Parathyroid adenoma (tissue), 2 donors: Measurements from ENCODE around the gene HSPBP1.

Experiments
- H2AFZ ChIP-seq: fragments of 300-600 bp; sonication (generic); one replicate; pipeline ENCODE4 v1.7.0; 2017; ENCODE audit warnings: antibody characterized with exemption, mild to moderate bottlenecking
- H3K27ac ChIP-seq: fragments of 300-600 bp; sonication (generic); one replicate; pipeline ENCODE4 v1.7.0; 2017
- H3K27me3 ChIP-seq: fragments of 300-600 bp; sonication (generic); one replicate; pipeline ENCODE4 v1.7.0; 2017; ENCODE audit warnings: low read length; ENCODE audit not compliant: control insufficient read depth, insufficient read depth
- H3K36me3 ChIP-seq: fragments of 300-600 bp; sonication (generic); one replicate; pipeline ENCODE4 v1.7.0; 2017; ENCODE audit warnings: low read length; ENCODE audit not compliant: control insufficient read depth, insufficient read depth
- H3K4me1 ChIP-seq: fragments of 300-600 bp; sonication (generic); one replicate; pipeline ENCODE4 v1.7.0; 2017; ENCODE audit warnings: control low read depth
- H3K4me2 ChIP-seq: fragments of 300-600 bp; sonication (generic); one replicate; pipeline ENCODE4 v1.7.0; 2017; ENCODE audit warnings: low read length
- H3K4me3 ChIP-seq: fragments of 300-600 bp; sonication (generic); one replicate; pipeline ENCODE4 v1.7.0; 2017; ENCODE audit warnings: low read depth, low read length
- H3K79me2 ChIP-seq: fragments of 300-600 bp; sonication (generic); one replicate; pipeline ENCODE4 v1.7.0; 2017; ENCODE audit warnings: control low read depth
- H3K9ac ChIP-seq: fragments of 300-600 bp; sonication (generic); one replicate; pipeline ENCODE4 v1.7.0; 2017; ENCODE audit warnings: mild to moderate bottlenecking
- H3K9me3 ChIP-seq: fragments of 300-600 bp; sonication (generic); one replicate; pipeline ENCODE4 v1.7.0; 2017; ENCODE audit warnings: low read length; ENCODE audit not compliant: control insufficient read depth
- TF ChIP-seq, protein P1 (sequence below): fragments of 300-600 bp; sonication (generic); IDR thresholded peaks from one replicate; pipeline ENCODE4 v1.7.0; 2017; ENCODE audit warnings: antibody characterized with exemption, mild to moderate bottlenecking
- donor health status: primary hyperparathyroidism.

The HSPBP1 gene

DNA sequence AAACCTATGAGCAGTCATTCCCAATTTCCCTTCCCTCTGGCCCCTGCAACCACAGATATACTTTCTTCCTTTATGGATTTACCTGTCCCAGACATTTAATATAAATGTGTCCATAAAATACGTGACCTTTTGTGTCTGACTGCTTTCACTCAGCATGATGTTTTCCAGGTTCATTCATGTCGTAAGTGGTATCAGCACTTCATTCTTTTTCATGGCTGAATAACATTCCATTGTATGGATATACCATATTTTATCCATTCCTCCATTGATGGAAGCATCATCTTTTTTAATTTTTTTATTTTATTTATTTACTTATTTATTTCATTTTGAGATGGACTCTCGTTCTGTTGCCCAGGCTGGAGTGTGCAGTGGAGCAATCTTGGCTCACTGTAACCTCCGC is 13.1 kb downstream of the HSPBP1 start:
- Histone ChIP-seq H3K9me3 (no peaks in the 10 kb centered on the region), H3K4me2 (no peak overlapping the region), H3K79me2 (peaks cover 14% of the 10 kb centered on the region), H3K4me3 (no peak overlapping the region), H3K36me3 (no peaks in the 10 kb centered on the region), H3K9ac (no peak overlapping the region), H3K27ac (no peak overlapping the region), H2AFZ (no peak overlapping the region), H3K4me1 (no peaks in the 10 kb centered on the region), H3K27me3 (no peaks in the 10 kb centered on the region)
- TF ChIP-seq, protein P1, sequence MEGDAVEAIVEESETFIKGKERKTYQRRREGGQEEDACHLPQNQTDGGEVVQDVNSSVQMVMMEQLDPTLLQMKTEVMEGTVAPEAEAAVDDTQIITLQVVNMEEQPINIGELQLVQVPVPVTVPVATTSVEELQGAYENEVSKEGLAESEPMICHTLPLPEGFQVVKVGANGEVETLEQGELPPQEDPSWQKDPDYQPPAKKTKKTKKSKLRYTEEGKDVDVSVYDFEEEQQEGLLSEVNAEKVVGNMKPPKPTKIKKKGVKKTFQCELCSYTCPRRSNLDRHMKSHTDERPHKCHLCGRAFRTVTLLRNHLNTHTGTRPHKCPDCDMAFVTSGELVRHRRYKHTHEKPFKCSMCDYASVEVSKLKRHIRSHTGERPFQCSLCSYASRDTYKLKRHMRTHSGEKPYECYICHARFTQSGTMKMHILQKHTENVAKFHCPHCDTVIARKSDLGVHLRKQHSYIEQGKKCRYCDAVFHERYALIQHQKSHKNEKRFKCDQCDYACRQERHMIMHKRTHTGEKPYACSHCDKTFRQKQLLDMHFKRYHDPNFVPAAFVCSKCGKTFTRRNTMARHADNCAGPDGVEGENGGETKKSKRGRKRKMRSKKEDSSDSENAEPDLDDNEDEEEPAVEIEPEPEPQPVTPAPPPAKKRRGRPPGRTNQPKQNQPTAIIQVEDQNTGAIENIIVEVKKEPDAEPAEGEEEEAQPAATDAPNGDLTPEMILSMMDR, result no peak

DNA sequence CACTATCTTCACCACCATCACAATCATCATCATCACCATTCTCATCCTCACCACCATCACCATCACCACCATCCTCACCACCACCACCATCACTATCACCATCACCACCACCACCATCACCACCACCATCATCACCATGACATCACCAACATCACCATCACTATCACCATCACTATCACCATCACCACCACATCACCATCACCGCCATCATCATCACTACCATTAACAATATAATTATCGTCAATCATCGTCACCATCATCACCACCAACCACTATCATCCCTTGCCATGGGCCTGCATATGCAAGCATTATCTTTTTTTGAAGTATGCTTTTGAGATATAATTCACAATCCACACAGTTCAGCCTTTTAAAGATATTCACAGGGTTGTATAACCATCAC is 13.5 kb downstream of the HSPBP1 start:
- Histone ChIP-seq H3K9ac (no peak overlapping the region), H2AFZ (no peak overlapping the region), H3K27ac (no peak overlapping the region), H3K36me3 (no peaks in the 10 kb centered on the region), H3K4me3 (no peak overlapping the region), H3K4me2 (no peak overlapping the region), H3K27me3 (no peaks in the 10 kb centered on the region), H3K79me2 (peaks cover 10% of the 10 kb centered on the region), H3K4me1 (no peaks in the 10 kb centered on the region), H3K9me3 (no peaks in the 10 kb centered on the region)
- TF ChIP-seq, protein P1, result no peak

DNA sequence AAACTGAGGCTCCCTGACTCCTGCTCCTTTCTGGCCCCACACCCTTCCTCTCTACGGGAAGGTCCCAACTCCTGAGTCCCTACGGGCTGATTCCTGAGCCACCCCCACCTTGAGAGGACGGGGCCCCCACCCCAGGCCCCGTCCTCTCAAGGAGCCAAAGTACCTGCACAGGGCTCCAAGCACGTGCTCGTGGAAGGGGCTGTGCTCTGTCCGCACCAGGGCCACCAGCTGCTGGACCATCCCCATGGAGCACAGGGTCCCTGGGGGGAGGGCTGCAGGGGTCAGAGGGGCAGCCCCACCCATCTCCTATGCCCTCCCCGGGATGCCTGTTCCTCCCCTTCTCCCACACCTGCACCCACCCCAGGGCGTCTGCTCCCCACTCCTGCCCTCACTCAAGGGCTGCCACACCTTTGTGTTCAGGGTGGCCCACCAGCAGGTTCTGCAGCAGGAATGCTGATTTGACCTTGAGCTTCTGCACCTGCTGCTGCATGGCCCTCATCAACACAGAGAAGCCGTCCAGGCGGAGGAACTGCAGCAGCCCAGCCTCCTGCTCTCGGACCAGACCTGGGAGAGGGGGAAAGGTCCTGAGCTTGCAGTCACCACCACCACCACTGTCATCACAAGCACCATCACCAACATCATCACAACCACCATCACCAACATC is 14.1 kb downstream of the HSPBP1 start:
- Histone ChIP-seq H3K4me3 (no peak overlapping the region), H3K4me2 (no peak overlapping the region), H3K9me3 (no peaks in the 10 kb centered on the region), H3K27ac (no peak overlapping the region), H2AFZ (no peak overlapping the region), H3K27me3 (no peaks in the 10 kb centered on the region), H3K36me3 (no peaks in the 10 kb centered on the region), H3K4me1 (no peaks in the 10 kb centered on the region), H3K9ac (no peak overlapping the region), H3K79me2 (peaks cover 8% of the 10 kb centered on the region)
- TF ChIP-seq, protein P1, result no peak

DNA sequence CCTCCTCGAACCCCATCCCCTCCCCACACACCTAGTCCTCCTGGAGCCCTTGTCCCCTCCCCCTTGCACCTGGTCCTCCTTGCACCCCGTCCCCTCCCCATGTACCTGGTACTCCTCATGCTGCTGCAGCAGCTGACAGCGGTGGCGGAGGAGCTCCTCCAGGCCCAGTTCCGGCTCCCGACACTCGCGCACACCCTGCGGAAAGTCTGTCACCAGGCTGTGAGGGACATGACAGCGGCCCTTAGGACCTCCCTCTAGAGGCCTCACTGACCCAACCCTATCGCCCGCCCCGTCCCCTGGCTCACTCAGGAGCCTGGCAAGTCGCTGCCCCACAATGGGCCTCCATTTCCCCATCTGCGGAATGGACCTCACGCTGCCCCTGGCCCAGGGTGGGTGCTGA is 14.7 kb downstream of the HSPBP1 start:
- Histone ChIP-seq H3K36me3 (no peaks in the 10 kb centered on the region), H3K9me3 (no peaks in the 10 kb centered on the region), H2AFZ (no peak overlapping the region), H3K27ac (no peak overlapping the region), H3K9ac (no peak overlapping the region), H3K4me1 (no peaks in the 10 kb centered on the region), H3K27me3 (no peaks in the 10 kb centered on the region), H3K79me2 (peaks cover 8% of the 10 kb centered on the region), H3K4me3 (no peak overlapping the region), H3K4me2 (no peak overlapping the region)
- TF ChIP-seq, protein P1, result no peak

DNA sequence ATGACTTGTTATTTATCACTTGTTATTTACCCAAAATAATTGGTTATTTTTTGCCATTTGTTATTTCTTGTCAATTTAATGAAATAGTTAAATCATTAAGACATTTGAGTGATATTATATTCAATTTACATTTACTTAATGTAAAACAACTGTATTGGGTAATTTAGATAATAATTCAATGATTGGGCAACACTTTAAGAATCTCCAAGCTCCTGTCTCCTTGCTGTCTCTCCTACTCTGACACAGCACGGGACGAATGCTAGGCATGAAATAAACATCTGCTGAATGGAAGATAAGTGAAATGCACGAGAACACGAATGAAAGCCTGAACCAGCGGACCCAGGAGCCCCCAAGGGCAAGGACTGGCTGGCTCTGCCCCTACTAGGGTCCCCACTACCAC is 15.4 kb downstream of the HSPBP1 start:
- Histone ChIP-seq H3K4me1 (peaks cover 5% of the 10 kb centered on the region), H2AFZ (no peak overlapping the region), H3K36me3 (no peaks in the 10 kb centered on the region), H3K4me2 (no peak overlapping the region), H3K9ac (no peak overlapping the region), H3K27me3 (no peaks in the 10 kb centered on the region), H3K9me3 (no peaks in the 10 kb centered on the region), H3K4me3 (no peak overlapping the region), H3K79me2 (peaks cover 8% of the 10 kb centered on the region), H3K27ac (no peak overlapping the region)
- TF ChIP-seq, protein P1, result no peak
